HG03571 (cell line): ENCODE measurements around the gene TRUB1.
"Not testable (repeated sequence)": the region's sequence is repeated elsewhere in the genome, so short reads cannot be mapped to it uniquely, and the experiment has no call there.

Experiments used
- ATAC-seq: cut with Tn5 transposase; IDR thresholded peaks from one replicate; pipeline ENCODE4 v1.9.1; 2021; ENCODE audit not compliant: unreplicated experiment

The TRUB1 gene

GRCh38 chr10:114923551-114923950 lies 14.4 kb upstream of the TRUB1 start:
- ATAC-seq: no peak

- ATAC-seq: peak; percentile 73
Observed at GRCh38 chr10:114925587-114926586, 12.1 kb upstream of the TRUB1 start.

- no peak for ATAC-seq
Observed at GRCh38 chr10:114928818-114929217, 9.2 kb upstream of the TRUB1 start.

- ATAC-seq: no peak
Observed at GRCh38 chr10:114930320-114930719, 7.7 kb upstream of the TRUB1 start.

- ATAC-seq: no peak
Observed at GRCh38 chr10:114931072-114931679, 6.8 kb upstream of the TRUB1 start.

GRCh38 chr10:114932225-114932624 lies 5.8 kb upstream of the TRUB1 start:
- no peak for ATAC-seq

GRCh38 chr10:114932945-114933344 lies 5.0 kb upstream of the TRUB1 start:
- no peak for ATAC-seq

GRCh38 chr10:114933588-114933987 lies 4.4 kb upstream of the TRUB1 start:
- ATAC-seq: no peak

- ATAC-seq: not testable (repeated sequence)
Observed at GRCh38 chr10:114933995-114934394, 4.0 kb upstream of the TRUB1 start.

- no peak for ATAC-seq
Observed at GRCh38 chr10:114938856-114939193, 830 bp downstream of the TRUB1 start.

- ATAC-seq: no peak
Observed at GRCh38 chr10:114940735-114941134, 2.7 kb downstream of the TRUB1 start.

- no peak for ATAC-seq
Observed at GRCh38 chr10:114943000-114943399, 5.0 kb downstream of the TRUB1 start.

GRCh38 chr10:114953047-114953446 lies 15.1 kb downstream of the TRUB1 start:
- ATAC-seq: peak; percentile 63

- ATAC-seq: no peak
Observed at GRCh38 chr10:114955984-114956383, 18.0 kb downstream of the TRUB1 start.

GRCh38 chr10:114956466-114956865 lies 18.5 kb downstream of the TRUB1 start:
- ATAC-seq: no peak

GRCh38 chr10:114957122-114957521 lies 19.1 kb downstream of the TRUB1 start:
- no peak for ATAC-seq

- ATAC-seq: no peak
Observed at GRCh38 chr10:114957673-114958072, 19.7 kb downstream of the TRUB1 start.

- ATAC-seq: no peak
Observed at GRCh38 chr10:114962441-114962840, 24.4 kb downstream of the TRUB1 start.

GRCh38 chr10:114963908-114964307 lies 25.9 kb downstream of the TRUB1 start:
- ATAC-seq: no peak

- no peak for ATAC-seq
Observed at GRCh38 chr10:114967071-114967470, 29.1 kb downstream of the TRUB1 start.

GRCh38 chr10:114970515-114970914 lies 32.5 kb downstream of the TRUB1 start:
- ATAC-seq: no peak

- no peak for ATAC-seq
Observed at GRCh38 chr10:114973306-114973705, 35.3 kb downstream of the TRUB1 start.
